IgD-negative memory B cell (primary cell): ENCODE measurements around the gene NUP153. TPM values are rescaled to one million over a fixed set of nuclear protein-coding genes. Genes with fewer than 3 reads are reported as not detected.

Experiments used
- H3K27ac Mint-ChIP-seq, 3 donors: one replicate each; pipeline ENCODE4 v1.8.0; 2020 to 2022; ENCODE audit warnings: mild to moderate bottlenecking in 3 of 3, mixed read lengths in 3 of 3, moderate library complexity in 1 of 3
- H3K27me3 Mint-ChIP-seq: one replicate; pipeline ENCODE4 v1.8.0; 2021; ENCODE audit warnings: mixed read lengths
- H3K36me3 Mint-ChIP-seq: one replicate; pipeline ENCODE4 v1.8.0; 2020; ENCODE audit warnings: mild to moderate bottlenecking, mixed read lengths
- H3K4me1 Mint-ChIP-seq, 3 donors: one replicate each; pipeline ENCODE4 v1.8.0; 2020 to 2022; ENCODE audit warnings: mixed read lengths in 3 of 3, mild to moderate bottlenecking in 1 of 3
- H3K4me3 Mint-ChIP-seq, 4 donors: one replicate each; pipeline ENCODE4 v1.8.0; 2020 to 2022; ENCODE audit warnings: mild to moderate bottlenecking in 4 of 4, mixed read lengths in 4 of 4, moderate library complexity in 3 of 4
- H3K9me3 Mint-ChIP-seq, 3 donors: one replicate each; pipeline ENCODE4 v1.8.0; 2020 to 2021; ENCODE audit warnings: mixed read lengths in 3 of 3, mild to moderate bottlenecking in 1 of 3
- polyA plus RNA-seq: library from polyadenylated mRNA; unstranded; fragments of 300-500 nt; fragmentation: Illumina TruSeq; gene quantifications from one replicate; pipeline ENCODE4 v1.2.3, GENCODE V29; 2021

NUP153 gene
- polyA plus RNA-seq, 1 donor from 2014 or later, result 6.8 TPM

DNA sequence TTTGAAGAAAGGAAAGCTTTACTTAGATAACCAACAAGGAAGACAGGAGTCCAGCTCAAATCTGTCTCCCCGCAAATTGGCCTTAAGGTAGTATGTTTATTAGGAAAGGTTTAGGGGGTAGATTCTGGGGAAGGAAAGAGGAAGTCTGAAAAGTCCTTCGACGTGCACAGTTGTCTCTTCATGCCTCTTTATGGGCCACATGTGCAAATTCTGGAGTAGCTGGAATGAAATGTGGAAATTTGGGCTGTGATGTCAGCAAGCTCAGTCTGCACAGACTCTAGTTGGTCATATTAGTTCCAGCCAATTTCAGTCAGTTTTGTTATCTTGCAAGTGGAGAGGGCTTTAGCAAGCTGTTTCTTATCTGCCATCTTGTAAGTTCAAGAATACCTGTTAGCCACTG, 50.1 kb downstream of the NUP153 start:
- Mint-ChIP-seq H3K36me3 (peaks cover 9% of the 10 kb centered on the region), H3K27me3 (no peaks in the 10 kb centered on the region), H3K4me3 (no peak overlapping the region), H3K4me1 (no peaks in the 10 kb centered on the region), H3K27ac (peak overlapping the region in 1 of 3 donors; percentile 23), H3K9me3 (no peaks in the 10 kb centered on the region)

DNA sequence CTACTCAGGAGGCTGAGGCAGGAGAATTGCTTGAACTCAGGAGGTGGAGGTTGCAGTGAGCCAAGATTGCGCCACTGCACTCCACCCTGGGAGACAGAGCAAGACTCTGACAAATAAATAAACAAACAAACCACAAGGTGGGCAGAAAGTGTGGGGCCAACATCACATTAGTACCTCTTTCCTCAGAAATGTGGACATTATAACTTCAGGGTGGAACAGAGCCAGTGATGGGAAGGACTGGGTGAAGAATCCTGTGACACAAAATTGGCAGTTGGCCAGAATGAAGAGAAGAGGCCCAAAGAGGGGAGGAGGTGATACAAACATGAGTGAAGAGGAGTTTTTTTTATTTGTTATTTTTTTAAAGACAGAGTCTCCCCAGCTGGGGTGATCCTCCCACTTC, 50.6 kb downstream of the NUP153 start:
- no peaks in the 10 kb centered on the region for H3K9me3 Mint-ChIP-seq
- H3K4me1 Mint-ChIP-seq, result no peaks in the 10 kb centered on the region
- no peak overlapping the region for H3K4me3 Mint-ChIP-seq
- peak overlapping the region in 2 of 3 donors; percentile 23 to 39 for H3K27ac Mint-ChIP-seq
- H3K27me3 Mint-ChIP-seq, result no peaks in the 10 kb centered on the region
- peaks cover 6% of the 10 kb centered on the region for H3K36me3 Mint-ChIP-seq

DNA sequence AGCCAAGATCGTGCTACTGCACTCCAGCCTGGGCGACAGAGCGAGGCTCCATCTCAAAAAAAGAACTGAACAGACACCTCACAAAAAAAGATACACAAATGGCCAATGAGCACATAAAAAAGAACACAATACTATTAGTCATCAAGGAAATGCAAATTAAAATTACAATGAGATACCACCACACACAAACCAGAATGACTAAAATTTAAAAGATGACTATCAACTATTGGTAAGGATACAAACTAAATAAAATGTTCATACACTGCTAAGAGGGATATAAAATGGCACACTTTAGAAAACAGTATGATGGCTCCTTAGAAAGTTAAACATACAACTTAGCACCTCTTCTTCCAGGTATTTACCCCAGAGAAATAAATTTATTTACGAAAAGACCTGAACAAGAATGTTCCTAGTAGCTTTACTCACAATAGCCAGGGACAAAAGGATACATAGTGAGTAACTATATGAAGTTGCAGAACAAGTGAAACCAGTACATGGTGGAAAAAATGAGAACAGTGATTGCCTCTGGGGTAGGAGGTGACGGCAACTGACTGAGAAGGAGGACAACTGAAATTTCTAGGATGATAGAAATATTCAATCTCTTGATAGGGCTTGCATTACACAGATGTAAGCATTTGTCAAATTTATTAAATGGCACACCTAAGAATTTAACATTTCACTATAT, 53.4 kb downstream of the NUP153 start:
- H3K27me3 Mint-ChIP-seq, result no peaks in the 10 kb centered on the region
- H3K27ac Mint-ChIP-seq, result peak overlapping the region in 1 of 3 donors; percentile 82
- peaks cover 5 to 11% (median 5%) of the 10 kb centered on the region in 3 donors for H3K4me1 Mint-ChIP-seq
- no peaks in the 10 kb centered on the region for H3K9me3 Mint-ChIP-seq
- H3K4me3 Mint-ChIP-seq, result no peak overlapping the region
- H3K36me3 Mint-ChIP-seq, result peaks cover 6% of the 10 kb centered on the region

DNA sequence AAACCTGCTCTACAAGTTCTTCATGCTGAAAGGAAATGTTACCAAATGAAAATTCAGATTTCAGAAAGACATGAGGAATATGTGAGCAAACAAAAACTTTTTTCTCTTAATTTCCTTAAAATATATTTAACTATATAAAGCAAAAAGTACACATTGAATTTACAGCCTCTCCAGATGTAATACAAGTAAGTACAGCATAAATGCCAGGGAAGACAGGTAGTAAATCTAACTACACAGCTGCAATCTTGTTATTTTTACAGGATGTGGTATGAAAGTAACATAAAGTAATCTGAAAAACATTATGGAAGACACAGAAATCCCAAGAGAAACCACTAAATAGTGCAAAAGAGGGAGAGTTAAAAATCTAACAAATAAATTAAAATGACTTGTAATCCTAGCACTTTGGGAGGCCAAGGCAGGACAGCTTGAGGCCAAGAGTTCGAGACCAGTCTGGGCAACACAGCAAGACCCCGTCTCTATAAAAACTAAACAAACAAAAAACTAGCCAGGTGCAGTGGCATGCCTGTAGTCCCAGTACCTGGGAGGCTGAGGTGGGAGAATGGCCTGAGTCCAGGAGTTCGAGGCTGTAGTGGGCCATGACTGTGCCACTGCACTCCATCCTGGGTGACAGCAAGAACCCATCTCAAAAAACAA, 55.9 kb downstream of the NUP153 start:
- Mint-ChIP-seq H3K9me3 (no peaks in the 10 kb centered on the region), H3K4me1 (peaks cover 5 to 11% (median 5%) of the 10 kb centered on the region in 3 donors), H3K27me3 (no peaks in the 10 kb centered on the region), H3K27ac (peak overlapping the region in 1 of 3 donors; percentile 59), H3K4me3 (no peak overlapping the region), H3K36me3 (peaks cover 3% of the 10 kb centered on the region)

DNA sequence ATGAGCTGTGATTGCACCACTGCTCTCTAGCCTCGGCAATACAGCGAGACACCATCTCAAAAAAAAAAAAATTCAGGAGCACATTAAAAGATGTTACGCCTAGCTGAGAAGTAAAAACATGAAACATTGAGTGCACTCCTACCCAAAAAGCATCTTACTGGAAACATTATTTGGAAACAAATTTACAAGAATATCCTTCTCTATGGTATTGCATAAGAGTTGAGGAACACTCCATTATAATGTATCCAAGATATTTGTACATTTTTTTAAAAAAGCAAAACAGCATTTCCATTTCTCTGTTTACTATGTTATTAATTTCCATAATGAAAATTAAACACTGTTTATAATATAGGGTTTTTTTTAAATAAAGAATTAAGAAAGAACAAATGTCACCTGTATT, 58.0 kb downstream of the NUP153 start:
- Mint-ChIP-seq H3K36me3 (peaks cover 6% of the 10 kb centered on the region), H3K9me3 (no peaks in the 10 kb centered on the region), H3K27me3 (no peaks in the 10 kb centered on the region), H3K4me1 (peaks cover 5 to 11% (median 5%) of the 10 kb centered on the region in 3 donors), H3K27ac (no peak overlapping the region), H3K4me3 (no peak overlapping the region)

DNA sequence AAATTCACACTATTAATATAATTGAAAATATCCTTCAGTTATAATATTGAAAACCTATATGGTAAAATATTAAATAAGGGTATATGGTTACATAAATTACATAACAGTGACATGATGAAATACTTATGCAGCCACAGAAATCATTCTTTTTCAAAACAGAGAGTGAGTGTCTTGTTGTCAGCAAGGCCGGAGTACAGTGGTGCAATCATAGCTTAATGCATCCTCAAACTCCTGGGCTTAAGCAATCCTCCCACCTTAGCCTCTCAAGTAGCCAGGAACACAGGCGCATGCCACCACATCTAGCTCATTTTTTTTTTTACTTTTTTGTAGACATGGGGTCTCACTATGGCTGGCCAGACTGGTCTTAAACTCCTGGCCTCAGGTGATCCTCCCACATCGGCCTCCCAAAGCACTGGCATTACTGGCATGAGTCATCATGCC, 66.2 kb downstream of the NUP153 start:
- Mint-ChIP-seq H3K27me3 (no peaks in the 10 kb centered on the region), H3K36me3 (peaks cover 13% of the 10 kb centered on the region), H3K4me1 (peaks cover 2 to 8% (median 3%) of the 10 kb centered on the region in 3 donors), H3K4me3 (no peak overlapping the region), H3K27ac (peak overlapping the region in 1 of 3 donors; percentile 35), H3K9me3 (no peaks in the 10 kb centered on the region)

DNA sequence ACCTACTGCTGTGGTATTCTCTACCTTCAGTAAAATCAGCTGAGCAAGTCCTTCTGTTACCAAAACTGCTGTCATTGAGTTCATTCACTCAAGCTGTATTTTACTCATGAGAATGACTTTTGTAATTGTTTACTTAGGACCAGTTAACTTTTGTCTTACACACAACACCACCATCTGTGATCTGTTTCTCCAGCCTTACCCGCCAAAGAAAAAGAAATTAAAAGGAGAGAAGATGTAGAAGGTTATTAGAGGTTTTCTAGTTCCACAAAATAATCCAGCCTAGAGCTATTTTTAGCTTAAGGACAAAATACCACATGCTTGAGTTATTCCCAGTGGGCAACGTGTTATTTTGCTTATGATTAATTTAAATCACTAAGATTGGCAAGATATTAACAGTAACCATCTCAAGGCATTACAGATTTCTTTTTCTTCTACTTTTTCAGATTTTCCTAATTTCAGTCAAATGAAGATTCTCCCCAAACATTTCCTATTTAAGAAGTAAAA, 68.5 kb downstream of the NUP153 start:
- H3K4me3 Mint-ChIP-seq, result no peak overlapping the region
- H3K27ac Mint-ChIP-seq, result peak overlapping the region; percentile 25 to 84 (median 47)
- H3K9me3 Mint-ChIP-seq, result no peaks in the 10 kb centered on the region
- H3K4me1 Mint-ChIP-seq, result peaks cover 9 to 19% (median 13%) of the 10 kb centered on the region in 3 donors
- H3K27me3 Mint-ChIP-seq, result no peaks in the 10 kb centered on the region
- H3K36me3 Mint-ChIP-seq, result peaks cover 10% of the 10 kb centered on the region

DNA sequence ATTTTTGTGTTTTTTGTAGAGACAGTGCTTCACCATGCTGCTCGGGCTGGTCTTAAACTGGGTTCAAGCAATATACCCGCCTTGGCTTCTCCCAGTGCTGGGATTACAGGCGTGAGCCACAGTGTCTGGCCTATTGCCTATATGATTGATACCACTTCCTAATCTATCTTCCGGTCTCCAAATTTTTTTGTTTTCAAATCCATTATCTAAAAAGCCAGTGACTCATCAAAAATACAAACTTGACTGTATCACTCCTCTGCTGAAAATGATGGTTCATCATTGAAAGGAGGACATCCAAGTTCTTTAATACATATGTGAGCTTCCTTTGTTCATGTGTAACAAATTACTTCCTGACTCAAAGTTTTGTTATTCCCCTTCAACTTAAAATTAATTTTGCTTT, 71.2 kb downstream of the NUP153 start:
- Mint-ChIP-seq H3K9me3 (no peaks in the 10 kb centered on the region), H3K27me3 (no peaks in the 10 kb centered on the region), H3K36me3 (peaks cover 3% of the 10 kb centered on the region), H3K4me3 (no peak overlapping the region), H3K27ac (peak overlapping the region in 1 of 3 donors; percentile 23), H3K4me1 (peaks cover 10 to 24% (median 17%) of the 10 kb centered on the region in 3 donors)

DNA sequence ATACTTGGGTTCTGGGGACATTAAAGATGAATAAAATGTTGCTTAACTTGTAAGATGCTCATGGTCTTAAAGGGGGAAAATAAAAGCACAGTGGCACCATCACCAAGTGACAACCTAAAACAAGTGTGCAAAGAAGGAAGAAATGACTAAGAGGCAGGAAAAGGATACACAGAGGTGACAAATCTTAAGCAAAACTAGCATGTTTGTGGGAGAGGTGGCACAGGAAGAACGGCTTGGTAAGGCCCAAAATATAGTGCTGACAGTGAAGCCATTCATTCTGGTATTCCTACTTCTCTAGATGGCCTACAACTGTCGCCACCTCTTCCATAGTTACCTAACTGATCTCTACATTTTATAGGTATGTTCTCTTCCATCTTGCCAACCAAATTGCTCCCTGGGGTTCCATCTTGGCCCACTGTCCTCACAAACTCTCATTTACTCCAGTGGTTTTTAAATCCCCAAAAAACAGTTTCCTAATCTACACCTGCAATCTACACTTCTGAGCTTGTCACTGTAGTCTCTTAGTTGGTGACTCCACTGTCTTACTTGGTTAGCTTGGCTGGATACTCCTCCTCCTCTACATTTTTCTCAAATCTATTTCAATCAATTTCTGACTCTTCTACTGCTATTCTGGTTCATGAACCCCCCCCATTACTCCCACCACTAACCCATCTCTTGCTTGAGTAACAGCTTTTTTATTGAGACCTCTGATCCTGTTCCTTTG, 73.1 kb downstream of the NUP153 start:
- H3K27me3 Mint-ChIP-seq, result no peaks in the 10 kb centered on the region
- no peaks in the 10 kb centered on the region for H3K9me3 Mint-ChIP-seq
- no peak overlapping the region for H3K4me3 Mint-ChIP-seq
- H3K4me1 Mint-ChIP-seq, result peaks cover 25 to 40% (median 33%) of the 10 kb centered on the region in 3 donors
- H3K27ac Mint-ChIP-seq, result peak overlapping the region in 2 of 3 donors; percentile 20 to 87
- H3K36me3 Mint-ChIP-seq, result peaks cover 6% of the 10 kb centered on the region

DNA sequence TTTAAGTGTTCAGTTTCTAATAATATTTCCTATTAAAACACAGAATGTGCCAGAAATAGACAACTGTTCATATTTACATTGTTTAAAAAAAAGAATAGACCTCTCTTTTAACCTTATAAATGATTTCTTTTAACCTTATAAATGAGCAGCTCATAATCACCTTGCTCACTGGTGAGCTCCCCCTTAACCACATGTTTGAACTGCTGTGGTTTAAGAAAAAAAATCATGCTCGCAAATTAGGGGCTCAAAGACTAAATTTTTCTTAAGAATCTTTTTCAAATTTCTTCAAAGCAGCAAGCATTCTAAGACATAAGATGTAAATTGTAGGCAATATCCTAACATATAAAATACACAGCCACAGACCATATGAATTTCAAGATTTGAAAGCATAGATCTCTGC, 73.8 kb downstream of the NUP153 start:
- peaks cover 6% of the 10 kb centered on the region for H3K36me3 Mint-ChIP-seq
- H3K4me1 Mint-ChIP-seq, result peaks cover 26 to 38% (median 33%) of the 10 kb centered on the region in 3 donors
- H3K27me3 Mint-ChIP-seq, result no peaks in the 10 kb centered on the region
- H3K27ac Mint-ChIP-seq, result peak overlapping the region in 1 of 3 donors; percentile 20
- H3K9me3 Mint-ChIP-seq, result no peaks in the 10 kb centered on the region
- no peak overlapping the region for H3K4me3 Mint-ChIP-seq

DNA sequence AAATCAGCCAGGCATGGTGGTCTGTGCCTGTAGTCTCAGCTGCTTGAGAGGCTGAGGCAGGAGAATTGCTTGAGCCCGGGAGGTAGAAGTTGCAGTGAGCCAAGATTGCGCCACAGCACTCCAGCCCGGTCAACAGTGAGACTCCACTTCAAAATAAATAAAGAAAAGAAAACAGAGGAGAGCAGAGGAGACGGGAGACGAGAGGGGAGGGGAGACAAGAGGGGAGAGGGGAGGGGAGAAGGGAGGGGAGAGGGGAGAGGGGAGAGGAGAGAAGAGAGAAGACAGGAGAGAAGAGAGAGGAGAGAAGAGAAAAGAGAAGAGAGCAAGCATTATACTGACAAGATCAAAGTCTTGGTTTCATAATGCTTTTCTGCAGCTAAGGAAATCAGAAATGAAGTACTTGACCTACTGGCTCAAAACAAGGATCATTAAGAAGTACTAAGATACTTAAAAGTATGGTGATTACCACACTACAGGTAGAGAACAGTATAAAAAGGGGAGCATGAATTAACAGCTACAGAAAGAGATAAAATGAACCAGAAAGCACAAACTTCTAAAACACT, 76.1 kb downstream of the NUP153 start:
- Mint-ChIP-seq H3K4me1 (peaks cover 25 to 36% (median 31%) of the 10 kb centered on the region in 3 donors), H3K4me3 (no peak overlapping the region), H3K36me3 (peaks cover 4% of the 10 kb centered on the region), H3K27me3 (no peaks in the 10 kb centered on the region), H3K9me3 (no peaks in the 10 kb centered on the region), H3K27ac (peak overlapping the region in 2 of 3 donors; percentile 36 to 72)

DNA sequence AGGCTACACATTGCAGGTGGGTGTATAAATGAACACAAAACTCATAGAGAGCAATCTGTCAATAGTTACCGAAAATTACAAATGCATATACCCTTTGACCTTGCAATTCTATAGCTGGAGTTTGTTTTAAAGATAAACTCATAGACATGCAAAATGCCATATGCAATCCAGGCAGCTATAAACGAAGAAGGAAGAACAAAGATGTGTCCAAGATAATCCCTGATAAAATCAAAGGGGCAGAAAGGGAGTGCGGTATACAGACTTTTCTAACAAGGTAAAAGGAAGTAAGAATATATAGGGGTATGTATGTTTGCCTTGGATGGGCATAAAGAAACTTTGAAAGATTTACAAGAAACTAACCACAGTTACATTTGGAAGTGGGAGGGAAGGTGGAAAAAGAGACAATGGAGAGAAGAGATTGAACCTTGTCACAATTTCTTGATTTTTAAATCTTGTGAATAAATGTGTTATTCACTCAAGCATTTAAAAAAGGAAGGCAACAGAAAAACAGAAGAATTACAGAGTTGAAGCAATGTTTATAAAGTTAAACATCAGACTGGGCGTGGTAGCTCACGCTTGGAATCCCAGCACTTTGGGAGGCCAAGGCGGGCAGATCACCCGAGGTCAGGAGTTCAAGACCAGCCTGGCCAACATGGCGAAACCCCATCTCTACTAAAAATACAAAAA, 76.8 kb downstream of the NUP153 start:
- Mint-ChIP-seq H3K36me3 (peaks cover 3% of the 10 kb centered on the region), H3K4me1 (peaks cover 24 to 35% (median 31%) of the 10 kb centered on the region in 3 donors), H3K27me3 (no peaks in the 10 kb centered on the region), H3K9me3 (no peaks in the 10 kb centered on the region), H3K27ac (peak overlapping the region; percentile 37 to 82 (median 76)), H3K4me3 (peak overlapping the region in 1 of 4 donors; percentile 2)

DNA sequence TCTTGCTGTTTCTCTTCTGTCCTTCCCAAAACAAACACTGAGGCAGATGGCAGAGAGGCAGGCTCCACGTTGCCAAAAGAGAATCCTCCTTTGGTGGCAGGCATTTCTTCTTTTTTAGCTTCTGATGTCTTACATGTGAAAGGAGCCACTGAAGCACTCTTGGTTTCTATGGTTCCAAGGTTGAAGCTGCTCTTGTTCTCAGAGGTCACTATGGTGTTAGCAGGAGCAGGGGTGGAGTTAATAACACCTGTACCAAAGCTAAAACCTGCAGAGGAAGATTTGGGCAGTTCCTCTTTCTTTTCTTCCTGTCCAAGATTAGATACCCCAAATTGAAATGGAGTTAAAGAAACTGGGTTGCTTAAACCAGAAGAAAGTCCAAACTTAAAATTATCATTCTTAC, 77.9 kb downstream of the NUP153 start:
- H3K4me3 Mint-ChIP-seq, result peak overlapping the region in 1 of 4 donors; percentile 64
- peaks cover 20 to 31% (median 25%) of the 10 kb centered on the region in 3 donors for H3K4me1 Mint-ChIP-seq
- H3K27ac Mint-ChIP-seq, result peak overlapping the region in 2 of 3 donors; percentile 82
- peaks cover 3% of the 10 kb centered on the region for H3K36me3 Mint-ChIP-seq
- H3K9me3 Mint-ChIP-seq, result no peaks in the 10 kb centered on the region
- H3K27me3 Mint-ChIP-seq, result no peaks in the 10 kb centered on the region

DNA sequence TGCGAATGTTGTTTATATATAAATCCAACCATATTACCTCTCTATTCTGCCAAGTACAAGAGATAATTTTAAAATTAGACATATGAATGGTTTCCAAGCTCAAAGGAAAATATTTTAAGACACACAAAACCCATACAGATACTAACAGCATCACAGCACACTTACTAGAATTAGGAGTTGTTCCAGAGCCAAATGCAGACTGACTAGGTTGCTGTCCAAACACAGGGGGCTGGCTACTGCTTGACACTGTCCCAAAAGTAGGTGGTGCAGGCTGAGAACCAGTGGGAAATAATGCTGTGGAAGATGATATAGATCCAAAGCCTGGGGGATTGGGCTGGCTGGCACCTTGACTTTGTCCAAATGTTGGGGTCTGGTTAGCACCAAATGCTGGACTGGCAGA, 82.3 kb downstream of the NUP153 start:
- Mint-ChIP-seq H3K4me1 (peaks cover 22 to 32% (median 25%) of the 10 kb centered on the region in 3 donors), H3K4me3 (no peak overlapping the region), H3K9me3 (no peaks in the 10 kb centered on the region), H3K27ac (no peak overlapping the region), H3K36me3 (no peaks in the 10 kb centered on the region), H3K27me3 (no peaks in the 10 kb centered on the region)
